Caco-2 (cell line): Measurements from ENCODE around the gene COPB1. TPM values are rescaled to one million over a fixed set of nuclear protein-coding genes. Genes with fewer than 3 reads are reported as not detected.

Experiments used
- BruUV-seq: library from RNA; stranded (reverse); fragments of 400-500 nt; replicated peaks from 2 replicates; lab custom pipeline; 2021; lab: Mats Ljungman, UMichigan
- CTCF ChIA-PET: fragments of 300-600 bp; sonication (Branson Sonifier 250); formaldehyde crosslinking; loops from one replicate; lab custom pipeline; 2022; ENCODE audit warnings: antibody characterized with exemption; lab: Charles Lee
- POLR2A ChIA-PET: fragments of 300-600 bp; sonication (Branson Sonifier 250); formaldehyde crosslinking; loops from one replicate; lab custom pipeline; 2022; ENCODE audit warnings: antibody characterized with exemption; lab: Charles Lee
- DNase-seq, 2 experiments: peaks; one replicate each; pipeline versions ENCODE4 v3.0.0 to v3.0.0-alpha.2; 2020 to 2022
- H3K27me3 ChIP-seq: replicated peaks from 2 replicates; pipeline ENCODE4 v1.6.0; 2011; ENCODE audit warnings: low read length; ENCODE audit not compliant: control insufficient read depth, insufficient read depth
- H3K36me3 ChIP-seq: 2 replicates; pipeline ENCODE4 v1.5.1; 2011; ENCODE audit warnings: low read length; ENCODE audit not compliant: control insufficient read depth, insufficient read depth
- H3K4me1 ChIP-seq: fragments of 250-450 bp; sonication (Bioruptor Pico); 2 replicates; pipeline ENCODE4 v1.5.1; 2020; ENCODE audit warnings: mild to moderate bottlenecking
- H3K4me3 ChIP-seq: 2 replicates; pipeline ENCODE4 v1.5.1; 2011; ENCODE audit warnings: low read depth, mild to moderate bottlenecking, control low read depth, low read length
- H3K9me3 ChIP-seq: fragments of 250-450 bp; sonication (Bioruptor Pico); 2 replicates; pipeline ENCODE4 v1.5.1; 2020; ENCODE audit warnings: mild to moderate bottlenecking, moderate library complexity
- H3K27ac Mint-ChIP-seq: one replicate; pipeline ENCODE4 v1.8.0; 2022; ENCODE audit warnings: mixed read lengths; ENCODE audit not compliant: unreplicated experiment
- H3K27me3 Mint-ChIP-seq: one replicate; pipeline ENCODE4 v1.8.0; 2022; ENCODE audit warnings: mixed read lengths; ENCODE audit not compliant: insufficient read depth, unreplicated experiment
- H3K36me3 Mint-ChIP-seq: one replicate; pipeline ENCODE4 v1.8.0; 2022; ENCODE audit warnings: mild to moderate bottlenecking, mixed read lengths; ENCODE audit not compliant: insufficient read depth, unreplicated experiment
- H3K4me1 Mint-ChIP-seq: one replicate; pipeline ENCODE4 v1.8.0; 2022; ENCODE audit warnings: low read depth, mixed read lengths; ENCODE audit not compliant: unreplicated experiment
- H3K4me3 Mint-ChIP-seq: one replicate; pipeline ENCODE4 v1.8.0; 2022; ENCODE audit warnings: mild to moderate bottlenecking, moderate library complexity, mixed read lengths; ENCODE audit not compliant: unreplicated experiment
- H3K9me3 Mint-ChIP-seq: one replicate; pipeline ENCODE4 v1.8.0; 2022; ENCODE audit warnings: mixed read lengths; ENCODE audit not compliant: unreplicated experiment
- intact Hi-C: fragments of 100-400 bp; cut with micrococcal nuclease; formaldehyde crosslinking; loops from one replicate; pipeline ENCODE4 v1.10.0; 2022; ENCODE audit not compliant: unreplicated experiment
- total RNA-seq: library from RNA; stranded (reverse); gene quantifications from 2 replicates; pipeline ENCODE4 v1.2.3, GENCODE V29; 2022
- TF ChIP-seq, protein P1 (sequence below), 2 experiments: fragments of 200-600 bp in 1 of 2; IDR thresholded peaks; 1 replicate in 1 of 2; 2 replicates in 1 of 2; pipeline versions ENCODE4 v1.5.1 to v1.8.0; 2011 to 2022; ENCODE audit warnings: antibody characterized with exemption in 1 of 2, control low read depth in 1 of 2, inconsistent platforms in 1 of 2, low read depth in 1 of 2, low read length in 1 of 2, mild to moderate bottlenecking in 1 of 2, moderate library complexity in 1 of 2; ENCODE audit not compliant: insufficient read depth in 1 of 2, severe bottlenecking in 1 of 2, unreplicated experiment in 1 of 2

Gene COPB1
- total RNA-seq, 1 experiment from 2014 or later = 125 TPM

DNA sequence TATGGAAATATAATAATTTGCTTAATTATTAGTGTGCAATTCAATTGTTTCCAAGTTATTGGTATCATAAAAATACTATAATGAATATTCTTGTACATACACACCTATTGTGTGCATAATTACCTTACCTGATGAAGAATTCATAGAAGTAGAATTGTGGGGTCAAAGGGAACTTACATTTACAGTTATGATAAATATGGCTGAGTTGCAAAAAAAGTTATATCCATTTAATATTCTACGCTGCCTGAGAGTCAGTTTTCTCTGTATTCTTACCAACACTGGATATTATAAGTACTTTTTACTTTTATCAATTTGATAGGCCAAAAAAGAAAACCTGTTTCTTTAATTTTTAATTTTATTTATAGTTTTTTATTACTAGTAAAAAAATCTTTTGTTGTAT lies 22.6 kb upstream of the COPB1 start:
- TF ChIP-seq, protein P1, sequence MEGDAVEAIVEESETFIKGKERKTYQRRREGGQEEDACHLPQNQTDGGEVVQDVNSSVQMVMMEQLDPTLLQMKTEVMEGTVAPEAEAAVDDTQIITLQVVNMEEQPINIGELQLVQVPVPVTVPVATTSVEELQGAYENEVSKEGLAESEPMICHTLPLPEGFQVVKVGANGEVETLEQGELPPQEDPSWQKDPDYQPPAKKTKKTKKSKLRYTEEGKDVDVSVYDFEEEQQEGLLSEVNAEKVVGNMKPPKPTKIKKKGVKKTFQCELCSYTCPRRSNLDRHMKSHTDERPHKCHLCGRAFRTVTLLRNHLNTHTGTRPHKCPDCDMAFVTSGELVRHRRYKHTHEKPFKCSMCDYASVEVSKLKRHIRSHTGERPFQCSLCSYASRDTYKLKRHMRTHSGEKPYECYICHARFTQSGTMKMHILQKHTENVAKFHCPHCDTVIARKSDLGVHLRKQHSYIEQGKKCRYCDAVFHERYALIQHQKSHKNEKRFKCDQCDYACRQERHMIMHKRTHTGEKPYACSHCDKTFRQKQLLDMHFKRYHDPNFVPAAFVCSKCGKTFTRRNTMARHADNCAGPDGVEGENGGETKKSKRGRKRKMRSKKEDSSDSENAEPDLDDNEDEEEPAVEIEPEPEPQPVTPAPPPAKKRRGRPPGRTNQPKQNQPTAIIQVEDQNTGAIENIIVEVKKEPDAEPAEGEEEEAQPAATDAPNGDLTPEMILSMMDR (IDR thresholded peaks at IDR 0.05; ENCODE audit: insufficient read depth in 1 of 2, low read depth in 1 of 2, low read length in 1 of 2, severe bottlenecking in 1 of 2, unreplicated experiment in 1 of 2) = no peak
- ChIA-PET POLR2A (no interaction called here), CTCF (no interaction called here)
- Histone ChIP-seq H3K4me1 (peaks cover 6% of the 10 kb centered on the region; the same call in 1 of the 2 replicates), H3K27me3 (no peaks in the 10 kb centered on the region), H3K9me3 (no peaks in the 10 kb centered on the region), H3K36me3 (no peaks in the 10 kb centered on the region; the same call in none of the 2 replicates), H3K4me3 (no peak overlapping the region)
- DNase-seq = no peak
- no peaks in the 10 kb centered on the region for H3K27me3 Mint-ChIP-seq
- peaks cover 11% of the 10 kb centered on the region for H3K4me1 Mint-ChIP-seq
- peaks cover 26% of the 10 kb centered on the region for H3K36me3 Mint-ChIP-seq
- BruUV-seq = no TSS peak
- no peak overlapping the region for H3K27ac Mint-ChIP-seq
- intact Hi-C loops = loop anchor here (5.0 kb wide), 1 partner anchor 120 kb away; the partner anchor contains the start of gene PDE3B
- no peak overlapping the region for H3K4me3 Mint-ChIP-seq
- H3K9me3 Mint-ChIP-seq = no peaks in the 10 kb centered on the region

DNA sequence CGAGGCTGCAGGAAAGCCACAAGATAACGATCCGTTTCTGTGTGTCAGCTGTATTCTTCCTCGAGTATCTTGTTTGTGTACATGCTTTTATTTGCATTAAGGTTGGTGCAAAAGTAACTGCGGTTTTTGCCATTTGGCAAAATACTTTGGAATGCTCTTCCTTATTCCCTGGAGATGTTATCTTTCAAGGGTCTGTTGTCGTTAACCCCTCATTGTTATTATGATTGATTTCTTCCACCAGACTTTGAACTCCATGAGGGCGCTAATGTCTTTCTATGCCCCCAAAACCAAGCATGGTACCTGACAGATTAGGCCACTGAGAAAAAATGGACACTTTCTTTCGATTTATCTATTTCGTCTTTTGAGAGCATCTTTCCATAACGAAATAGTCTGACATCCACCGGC lies 21.1 kb upstream of the COPB1 start:
- H3K4me1 ChIP-seq = peaks cover 6% of the 10 kb centered on the region; the same call in 1 of the 2 replicates
- POLR2A ChIA-PET = interaction anchor here (0.5 to 1.6 kb wide), 4 partner anchors 21 to 124 kb away, joined by 3 to 5 read pairs (median 3); partner anchors contain the start of gene PDE3B
- peak overlapping the region; percentile 76 for H3K4me3 Mint-ChIP-seq
- H3K27me3 ChIP-seq = no peaks in the 10 kb centered on the region
- TF ChIP-seq, protein P1 (IDR thresholded peaks at IDR 0.05; ENCODE audit: insufficient read depth in 1 of 2, low read depth in 1 of 2, low read length in 1 of 2, severe bottlenecking in 1 of 2, unreplicated experiment in 1 of 2) = no peak
- H3K27me3 Mint-ChIP-seq = no peaks in the 10 kb centered on the region
- intact Hi-C loops = loop anchor here (1.0 to 5.0 kb wide), 4 partner anchors 21 to 372 kb away; partner anchors contain the start of genes COPB1, CYP2R1 and PDE3B
- TSS peak; percentile 91 for BruUV-seq
- DNase-seq = no peak
- no peaks in the 10 kb centered on the region; the same call in none of the 2 replicates for H3K36me3 ChIP-seq
- no peaks in the 10 kb centered on the region for H3K9me3 Mint-ChIP-seq
- peaks cover 11% of the 10 kb centered on the region for H3K4me1 Mint-ChIP-seq
- peak overlapping the region; percentile 52 for H3K4me3 ChIP-seq
- peak overlapping the region; percentile 96 for H3K27ac Mint-ChIP-seq
- H3K9me3 ChIP-seq = no peaks in the 10 kb centered on the region
- H3K36me3 Mint-ChIP-seq = peaks cover 29% of the 10 kb centered on the region
- CTCF ChIA-PET = no interaction called here

DNA sequence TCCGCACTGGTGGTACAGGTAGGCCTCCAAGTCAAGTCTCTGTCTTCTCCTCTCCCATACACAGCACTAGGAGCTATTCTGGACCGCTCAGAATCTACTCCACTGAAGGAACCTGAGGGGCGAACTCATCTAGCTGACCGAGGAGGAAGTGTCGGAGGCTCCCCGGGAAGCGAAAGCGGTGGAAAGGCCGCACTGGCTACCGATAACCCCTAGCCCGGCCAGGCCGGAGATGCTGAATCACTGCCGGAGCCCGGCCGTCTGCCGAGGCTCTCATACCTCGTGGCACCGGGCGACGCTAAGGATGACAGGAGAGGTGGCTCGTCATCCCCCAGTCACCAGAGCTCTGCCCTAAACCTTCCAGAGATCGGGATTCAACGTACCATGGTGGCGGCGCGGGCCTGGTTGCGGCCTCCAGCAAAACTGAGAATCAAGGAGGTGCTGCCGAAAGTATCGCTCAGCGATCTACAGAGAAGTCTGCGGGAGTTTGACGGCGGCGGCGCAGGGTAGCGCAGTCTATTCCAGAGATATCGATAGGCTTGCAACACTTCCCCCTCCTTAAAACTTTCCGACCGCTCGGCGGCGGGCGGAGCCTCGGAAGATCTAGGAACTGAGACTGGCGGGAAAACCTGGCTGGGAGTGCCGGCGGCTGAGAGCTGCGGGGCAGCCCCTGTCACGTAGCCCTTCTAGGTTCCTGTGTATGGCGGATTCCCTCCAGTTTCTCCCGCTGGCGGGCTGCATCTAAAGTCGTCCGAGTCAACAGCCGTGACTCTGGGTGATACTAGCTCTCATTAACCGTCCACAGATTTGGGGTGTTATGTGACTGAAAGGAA lies 20.5 kb upstream of the COPB1 start, which contains the start of gene PSMA1:
PSMA1 (minus strand) TSS at position 470 of the 830 bp plus-strand sequence; CDS start at position 383, 87 bp downstream.
- ChIA-PET CTCF (no interaction called here), POLR2A (interaction anchor here (0.5 to 1.6 kb wide), 4 partner anchors 20 to 125 kb away, joined by 3 to 5 read pairs (median 3); partner anchors contain the start of gene PDE3B)
- DNase-seq = peak; percentile 95 to 96
- Mint-ChIP-seq H3K9me3 (no peaks in the 10 kb centered on the region), H3K27me3 (no peaks in the 10 kb centered on the region), H3K4me3 (peak within 1 kb of the TSS; percentile 76), H3K4me1 (peaks cover 11% of the 10 kb centered on the region), H3K27ac (peak within 1 kb of the TSS; percentile 96), H3K36me3 (peaks cover 30% of the 10 kb centered on the region)
- no peaks in the 10 kb centered on the region for H3K27me3 ChIP-seq
- intact Hi-C loops = loop anchor here (1.0 to 5.0 kb wide), 4 partner anchors 21 to 372 kb away; partner anchors contain the start of genes COPB1, CYP2R1 and PDE3B
- peaks cover 6% of the 10 kb centered on the region; the same call in 1 of the 2 replicates for H3K4me1 ChIP-seq
- peak within 1 kb of the TSS; percentile 80 for H3K4me3 ChIP-seq
- TF ChIP-seq, protein P1 (IDR thresholded peaks at IDR 0.05; ENCODE audit: insufficient read depth in 1 of 2, low read depth in 1 of 2, low read length in 1 of 2, severe bottlenecking in 1 of 2, unreplicated experiment in 1 of 2) = peak in 1 of 2 experiments; percentile 13
- H3K36me3 ChIP-seq = no peaks in the 10 kb centered on the region; the same call in none of the 2 replicates
- H3K9me3 ChIP-seq = no peaks in the 10 kb centered on the region
- BruUV-seq = no TSS peak
